ENCODE measurements around the gene ZNF277.

DNA sequence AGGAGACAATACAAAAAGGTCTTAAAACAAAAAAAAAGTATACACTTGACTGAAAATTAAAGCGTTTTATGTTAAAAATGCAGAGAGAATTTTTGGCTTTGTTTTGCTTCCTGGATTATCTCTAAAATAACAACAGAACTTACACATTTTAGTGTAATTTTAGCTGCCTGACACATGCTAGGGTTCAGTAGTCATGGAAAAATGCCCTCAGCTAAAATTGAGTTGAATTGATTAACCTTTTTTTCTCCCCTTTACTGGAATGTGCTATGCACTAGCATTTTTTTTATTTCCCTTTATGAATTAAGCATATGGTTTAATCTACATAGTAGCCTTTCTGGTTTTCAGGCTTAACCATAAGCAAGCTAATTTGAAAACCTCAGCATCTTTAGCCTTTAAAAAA is 89.9 kb downstream of the ZNF277 start:
- TF ChIP-seq POLR2A (IDR thresholded peaks at IDR 0.05; ENCODE audit: extremely low read depth, insufficient read length) (no peak), MAX (IDR thresholded peaks at IDR 0.05; ENCODE audit: low read depth, low read length) (no peak), CTCF (IDR thresholded peaks at IDR 0.05; ENCODE audit: low read depth, low read length) (no peak)
